GM18519 (cell line): ENCODE measurements around the gene ZNF213.

ENCODE experiments used
- ATAC-seq: cut with Tn5 transposase; IDR thresholded peaks from one replicate; pipeline ENCODE4 v1.9.1; 2021; ENCODE audit warnings: mild to moderate bottlenecking, moderate library complexity; ENCODE audit not compliant: unreplicated experiment, low FRiP score

The ZNF213 gene

GRCh38 chr16:3099732-3100499 is 34.9 kb upstream of the ZNF213 start:
- ATAC-seq, result no peak

GRCh38 chr16:3101018-3101840 is 33.6 kb upstream of the ZNF213 start:
- no peak for ATAC-seq

GRCh38 chr16:3101841-3102470 is 32.9 kb upstream of the ZNF213 start:
- ATAC-seq, result no peak

- peak; percentile 63 for ATAC-seq
Observed at GRCh38 chr16:3106205-3106928, 28.5 kb upstream of the ZNF213 start.

GRCh38 chr16:3112058-3112880 is 22.6 kb upstream of the ZNF213 start, which contains the start of gene ZNF205:
TSS of gene ZNF205 (plus strand) at chr16:3112586. CDS start at chr16:3113431, 845 bp downstream.
- ATAC-seq, result no peak

- no peak for ATAC-seq
Observed at GRCh38 chr16:3112881-3113574, 21.8 kb upstream of the ZNF213 start.

GRCh38 chr16:3113765-3114479 is 20.9 kb upstream of the ZNF213 start:
- ATAC-seq, result no peak

GRCh38 chr16:3115003-3115402 is 19.8 kb upstream of the ZNF213 start:
- no peak for ATAC-seq

GRCh38 chr16:3115561-3115960 is 19.3 kb upstream of the ZNF213 start:
- no peak for ATAC-seq

GRCh38 chr16:3118204-3118790 is 16.5 kb upstream of the ZNF213 start:
- ATAC-seq, result no peak

- no peak for ATAC-seq
Observed at GRCh38 chr16:3118846-3119245, 16.0 kb upstream of the ZNF213 start.

GRCh38 chr16:3119286-3119685 is 15.5 kb upstream of the ZNF213 start:
- no peak for ATAC-seq

GRCh38 chr16:3119701-3120408 is 15.0 kb upstream of the ZNF213 start:
- no peak for ATAC-seq

- no peak for ATAC-seq
Observed at GRCh38 chr16:3120435-3120834, 14.4 kb upstream of the ZNF213 start.

GRCh38 chr16:3121851-3122467 is 12.9 kb upstream of the ZNF213 start:
- ATAC-seq, result no peak

- ATAC-seq, result no peak
Observed at GRCh38 chr16:3122926-3123570, 11.8 kb upstream of the ZNF213 start.
